ENCODE results near the gene MIER3.

MIER3 gene

GRCh38 chr5:56896763-56897162 lies 55.2 kb downstream of the MIER3 start:
- ChIA-PET POLR2A (interaction anchor here (0.6 kb wide), 1 partner anchor 13 kb away, joined by 3 read pairs; the partner anchor contains the start of gene SETD9), CTCF (interaction anchor here (0.6 kb wide), 1 partner anchor 632 kb away, joined by 3 read pairs; no protein-coding TSS in a partner anchor)
- TF ChIP-seq TARDBP (IDR thresholded peaks at IDR 0.05): no peak
- TF ChIP-seq LEF1 (IDR thresholded peaks at IDR 0.05; ENCODE audit: borderline replicate concordance): no peak
- no peak for TF ChIP-seq FOXA1 (IDR thresholded peaks at IDR 0.05)
- no peak for DNase-seq (ENCODE audit: extremely low spot score)

- no peak for DNase-seq (ENCODE audit: extremely low spot score)
- TF ChIP-seq FOXK2 (IDR thresholded peaks at IDR 0.05): no peak
- TF ChIP-seq FOXM1 (IDR thresholded peaks at IDR 0.05; ENCODE audit: borderline replicate concordance): no peak
- TF ChIP-seq TARDBP (IDR thresholded peaks at IDR 0.05): no peak
- no peak for TF ChIP-seq ARNT (IDR thresholded peaks at IDR 0.05)
- ChIA-PET CTCF (no interaction called here), POLR2A (no interaction called here)
These were observed 58.5 kb downstream of the MIER3 start for GRCh38 chr5:56893251-56893951.

GRCh38 chr5:56881571-56881970 lies 70.4 kb downstream of the MIER3 start:
- CTCF ChIA-PET: no interaction called here

GRCh38 chr5:56876327-56876726 lies 75.6 kb downstream of the MIER3 start:
- TF ChIP-seq SUZ12 (IDR thresholded peaks at IDR 0.05) (no peak), L3MBTL2 (conservative IDR thresholded peaks at IDR 0.05) (no peak), PKNOX1 (IDR thresholded peaks at IDR 0.05) (no peak), LEF1 (IDR thresholded peaks at IDR 0.05; ENCODE audit: borderline replicate concordance) (no peak), ELF4 (IDR thresholded peaks at IDR 0.05) (no peak), TARDBP (IDR thresholded peaks at IDR 0.05) (no peak), BHLHE40 (IDR thresholded peaks at IDR 0.05; ENCODE audit: borderline replicate concordance) (no peak), HDGF (IDR thresholded peaks at IDR 0.05; ENCODE audit: borderline replicate concordance) (no peak), ARNT (IDR thresholded peaks at IDR 0.05) (no peak), FOXM1 (IDR thresholded peaks at IDR 0.05; ENCODE audit: borderline replicate concordance) (no peak), SP1 (IDR thresholded peaks at IDR 0.05) (no peak), NFRKB (IDR thresholded peaks at IDR 0.05) (no peak), CTBP1 (IDR thresholded peaks at IDR 0.05; ENCODE audit: borderline replicate concordance) (no peak), FOXA1 (IDR thresholded peaks at IDR 0.05) (no peak), FOXK2 (IDR thresholded peaks at IDR 0.05) (no peak), ZNF384 (IDR thresholded peaks at IDR 0.05) (no peak)
- ChIA-PET POLR2A (no interaction called here), CTCF (no interaction called here)
- no peak for DNase-seq (ENCODE audit: extremely low spot score)

More at GRCh38 chr5:56881571-56881970, 70.4 kb downstream of the MIER3 start:
- no peak for TF ChIP-seq BHLHE40 (IDR thresholded peaks at IDR 0.05; ENCODE audit: borderline replicate concordance)
- no peak for TF ChIP-seq HDGF (IDR thresholded peaks at IDR 0.05; ENCODE audit: borderline replicate concordance)
- TF ChIP-seq ARNT (IDR thresholded peaks at IDR 0.05): no peak
- TF ChIP-seq PKNOX1 (IDR thresholded peaks at IDR 0.05): no peak
- no peak for TF ChIP-seq FOXA1 (IDR thresholded peaks at IDR 0.05)
- no peak for TF ChIP-seq CTBP1 (IDR thresholded peaks at IDR 0.05; ENCODE audit: borderline replicate concordance)
- no peak for TF ChIP-seq SUZ12 (IDR thresholded peaks at IDR 0.05)
- TF ChIP-seq ZNF384 (IDR thresholded peaks at IDR 0.05): no peak
- TF ChIP-seq FOXM1 (IDR thresholded peaks at IDR 0.05; ENCODE audit: borderline replicate concordance): no peak
- TF ChIP-seq FOXK2 (IDR thresholded peaks at IDR 0.05): no peak
- TF ChIP-seq L3MBTL2 (conservative IDR thresholded peaks at IDR 0.05): no peak
- TF ChIP-seq ELF4 (IDR thresholded peaks at IDR 0.05): no peak
- TF ChIP-seq LEF1 (IDR thresholded peaks at IDR 0.05; ENCODE audit: borderline replicate concordance): no peak
- no peak for TF ChIP-seq SP1 (IDR thresholded peaks at IDR 0.05)
- TF ChIP-seq TARDBP (IDR thresholded peaks at IDR 0.05): no peak
- POLR2A ChIA-PET: no interaction called here
- DNase-seq (ENCODE audit: extremely low spot score): no peak

- no peak for DNase-seq (ENCODE audit: extremely low spot score)
- CTCF ChIA-PET: no interaction called here
- POLR2A ChIA-PET: no interaction called here
- TF ChIP-seq SUZ12 (IDR thresholded peaks at IDR 0.05): no peak
- no peak for TF ChIP-seq NFRKB (IDR thresholded peaks at IDR 0.05)
- no peak for TF ChIP-seq L3MBTL2 (conservative IDR thresholded peaks at IDR 0.05)
- no peak for TF ChIP-seq FOXM1 (IDR thresholded peaks at IDR 0.05; ENCODE audit: borderline replicate concordance)
- TF ChIP-seq ZNF384 (IDR thresholded peaks at IDR 0.05): no peak
- TF ChIP-seq HDGF (IDR thresholded peaks at IDR 0.05; ENCODE audit: borderline replicate concordance): no peak
- no peak for TF ChIP-seq LEF1 (IDR thresholded peaks at IDR 0.05; ENCODE audit: borderline replicate concordance)
- TF ChIP-seq TARDBP (IDR thresholded peaks at IDR 0.05): no peak
- TF ChIP-seq ELF4 (IDR thresholded peaks at IDR 0.05): no peak
- no peak for TF ChIP-seq FOXK2 (IDR thresholded peaks at IDR 0.05)
- no peak for TF ChIP-seq FOXA1 (IDR thresholded peaks at IDR 0.05)
- no peak for TF ChIP-seq ARNT (IDR thresholded peaks at IDR 0.05)
- TF ChIP-seq CTBP1 (IDR thresholded peaks at IDR 0.05; ENCODE audit: borderline replicate concordance): no peak
- TF ChIP-seq BHLHE40 (IDR thresholded peaks at IDR 0.05; ENCODE audit: borderline replicate concordance): no peak
- no peak for TF ChIP-seq PKNOX1 (IDR thresholded peaks at IDR 0.05)
- no peak for TF ChIP-seq SP1 (IDR thresholded peaks at IDR 0.05)
These were observed 78.9 kb downstream of the MIER3 start for GRCh38 chr5:56873056-56873455.

- no peak for DNase-seq (ENCODE audit: extremely low spot score)
- ChIA-PET CTCF (no interaction called here), POLR2A (no interaction called here)
- TF ChIP-seq FOXA1 (IDR thresholded peaks at IDR 0.05) (no peak), TARDBP (IDR thresholded peaks at IDR 0.05) (no peak), FOXM1 (IDR thresholded peaks at IDR 0.05; ENCODE audit: borderline replicate concordance) (no peak), HDGF (IDR thresholded peaks at IDR 0.05; ENCODE audit: borderline replicate concordance) (no peak), ELF4 (IDR thresholded peaks at IDR 0.05) (no peak), LEF1 (IDR thresholded peaks at IDR 0.05; ENCODE audit: borderline replicate concordance) (no peak), BHLHE40 (IDR thresholded peaks at IDR 0.05; ENCODE audit: borderline replicate concordance) (no peak), PKNOX1 (IDR thresholded peaks at IDR 0.05) (no peak), ARNT (IDR thresholded peaks at IDR 0.05) (no peak), CTBP1 (IDR thresholded peaks at IDR 0.05; ENCODE audit: borderline replicate concordance) (no peak), FOXK2 (IDR thresholded peaks at IDR 0.05) (no peak), SP1 (IDR thresholded peaks at IDR 0.05) (no peak), L3MBTL2 (conservative IDR thresholded peaks at IDR 0.05) (no peak), NFRKB (IDR thresholded peaks at IDR 0.05) (no peak), ZNF384 (IDR thresholded peaks at IDR 0.05) (no peak), SUZ12 (IDR thresholded peaks at IDR 0.05) (no peak)
These were observed 80.1 kb downstream of the MIER3 start for GRCh38 chr5:56871777-56872176.

Measured in HEK293T (cell line).